ENCODE results near the gene CPSF3. TPM values are rescaled to one million over a fixed set of nuclear protein-coding genes. Genes with fewer than 3 reads are reported as not detected.

CPSF3 gene
- total RNA-seq, 4 donors from 2014 or later, result 20.5 to 48.5 (median 29.2) TPM

DNA sequence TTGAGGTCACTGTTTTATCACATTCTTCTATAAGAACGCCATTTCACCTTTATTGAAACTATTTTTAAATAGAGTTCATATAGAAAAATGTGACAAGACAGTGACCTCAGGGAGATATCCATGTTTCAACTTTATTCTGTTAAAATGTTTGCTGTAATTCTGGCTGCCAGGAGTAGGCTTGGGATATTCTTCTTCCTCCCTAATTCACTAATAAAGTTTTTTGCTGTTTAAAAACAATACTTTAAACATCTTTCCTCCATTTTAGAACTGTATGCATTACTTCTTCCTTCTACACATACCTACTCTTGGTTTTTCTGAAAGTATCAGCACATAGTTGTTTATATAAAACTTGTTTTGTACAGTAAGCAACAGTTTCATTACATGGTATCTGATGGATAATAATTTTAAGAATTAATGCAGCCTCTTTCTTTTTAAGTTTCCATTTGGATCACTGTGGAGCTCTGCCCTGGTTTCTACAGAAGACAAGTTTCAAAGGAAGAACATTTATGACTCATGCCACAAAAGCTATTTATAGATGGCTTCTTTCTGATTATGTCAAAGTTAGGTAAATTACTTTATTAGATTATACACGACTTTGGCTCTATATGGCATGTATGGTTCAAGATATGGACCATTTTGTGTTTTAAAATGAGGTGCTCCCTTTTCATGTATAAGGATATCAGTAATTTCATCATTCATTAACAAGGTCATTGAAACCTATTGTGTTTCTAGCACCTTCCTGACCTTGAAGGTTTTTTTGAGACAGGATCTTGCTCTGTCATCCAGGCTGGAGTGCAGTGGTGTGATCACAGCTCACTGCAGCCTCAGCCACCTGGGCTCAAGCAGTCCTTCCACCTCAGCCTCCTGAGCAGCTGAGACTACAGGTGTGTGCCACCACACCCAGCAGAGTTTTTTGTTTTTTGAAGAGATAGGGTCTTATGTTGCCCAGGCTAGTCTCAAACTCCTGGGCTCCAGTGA, 7.2 kb downstream of the CPSF3 start:
- peaks cover 1% of the 10 kb centered on the region for H3K4me1 ChIP-seq
- DNase-seq (ENCODE audit: low spot score in 2 of 2), result no peak
- H3K27ac ChIP-seq, result no peak overlapping the region
- no peak overlapping the region for H3K4me3 ChIP-seq
- 63% methylated on average over 2 of the region's 2 CpGs for WGBS
- peaks cover 65% of the 10 kb centered on the region for H3K36me3 ChIP-seq
- TF ChIP-seq POLR2AphosphoS5 (IDR thresholded peaks at IDR 0.05) (no peak), EP300 (IDR thresholded peaks at IDR 0.05) (no peak), POLR2A (IDR thresholded peaks at IDR 0.05) (no peak)
- TF ChIP-seq, protein P1, sequence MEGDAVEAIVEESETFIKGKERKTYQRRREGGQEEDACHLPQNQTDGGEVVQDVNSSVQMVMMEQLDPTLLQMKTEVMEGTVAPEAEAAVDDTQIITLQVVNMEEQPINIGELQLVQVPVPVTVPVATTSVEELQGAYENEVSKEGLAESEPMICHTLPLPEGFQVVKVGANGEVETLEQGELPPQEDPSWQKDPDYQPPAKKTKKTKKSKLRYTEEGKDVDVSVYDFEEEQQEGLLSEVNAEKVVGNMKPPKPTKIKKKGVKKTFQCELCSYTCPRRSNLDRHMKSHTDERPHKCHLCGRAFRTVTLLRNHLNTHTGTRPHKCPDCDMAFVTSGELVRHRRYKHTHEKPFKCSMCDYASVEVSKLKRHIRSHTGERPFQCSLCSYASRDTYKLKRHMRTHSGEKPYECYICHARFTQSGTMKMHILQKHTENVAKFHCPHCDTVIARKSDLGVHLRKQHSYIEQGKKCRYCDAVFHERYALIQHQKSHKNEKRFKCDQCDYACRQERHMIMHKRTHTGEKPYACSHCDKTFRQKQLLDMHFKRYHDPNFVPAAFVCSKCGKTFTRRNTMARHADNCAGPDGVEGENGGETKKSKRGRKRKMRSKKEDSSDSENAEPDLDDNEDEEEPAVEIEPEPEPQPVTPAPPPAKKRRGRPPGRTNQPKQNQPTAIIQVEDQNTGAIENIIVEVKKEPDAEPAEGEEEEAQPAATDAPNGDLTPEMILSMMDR (IDR thresholded peaks at IDR 0.05), result no peak
- no peaks in the 10 kb centered on the region for H3K9me3 ChIP-seq
- no peaks in the 10 kb centered on the region for H3K27me3 ChIP-seq

DNA sequence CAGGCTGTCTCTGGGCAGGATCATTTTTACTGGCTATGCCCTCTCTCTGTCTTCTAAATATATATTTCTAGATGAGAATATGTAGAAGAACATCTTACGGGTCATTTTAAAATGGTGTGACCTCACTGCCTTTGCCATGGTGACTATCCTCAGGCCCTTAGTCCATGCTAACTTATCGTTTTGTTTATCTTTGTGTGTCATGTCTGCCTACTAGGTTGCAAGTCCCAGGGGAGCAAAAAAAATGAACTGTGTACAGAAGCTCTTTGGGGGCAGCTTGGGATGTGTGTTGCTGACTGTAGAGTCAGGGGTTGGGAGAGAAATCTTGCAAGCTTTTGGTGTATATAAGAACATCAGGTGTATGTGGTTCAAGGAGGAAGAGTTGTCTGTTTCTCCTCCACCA, 11.0 kb downstream of the CPSF3 start:
- Histone ChIP-seq H3K4me1 (no peaks in the 10 kb centered on the region), H3K27me3 (no peaks in the 10 kb centered on the region), H3K36me3 (peaks cover 93% of the 10 kb centered on the region), H3K27ac (no peak overlapping the region), H3K9me3 (no peaks in the 10 kb centered on the region), H3K4me3 (no peak overlapping the region)
- 92% methylated on average over 2 of the region's 2 CpGs for WGBS
- TF ChIP-seq, protein P1 (IDR thresholded peaks at IDR 0.05), result no peak
- TF ChIP-seq POLR2AphosphoS5 (IDR thresholded peaks at IDR 0.05) (no peak), POLR2A (IDR thresholded peaks at IDR 0.05) (no peak), EP300 (IDR thresholded peaks at IDR 0.05) (no peak)
- DNase-seq (ENCODE audit: low spot score in 2 of 2), result no peak

DNA sequence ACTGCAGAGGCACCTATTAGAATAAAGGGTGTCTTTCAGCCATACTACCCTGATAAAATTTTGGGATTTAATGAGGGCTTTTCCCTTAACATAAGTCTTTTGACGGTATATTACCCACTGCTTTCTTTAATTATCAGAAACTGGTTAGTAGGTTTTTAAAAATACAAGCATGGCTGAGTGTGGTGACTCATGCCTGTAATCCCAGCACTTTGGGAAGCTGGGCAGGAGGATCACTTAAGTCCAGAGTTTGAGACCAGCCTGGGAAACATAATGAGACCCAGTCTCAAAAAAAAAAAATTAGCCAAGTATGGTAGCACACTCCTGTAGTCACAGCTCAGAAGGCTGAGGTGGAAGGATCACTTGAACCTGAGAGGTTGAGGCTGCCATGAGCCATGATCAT, 16.1 kb downstream of the CPSF3 start:
- DNase-seq (ENCODE audit: low spot score in 2 of 2), result no peak
- no peaks in the 10 kb centered on the region for H3K4me1 ChIP-seq
- TF ChIP-seq POLR2A (IDR thresholded peaks at IDR 0.05), result no peak
- TF ChIP-seq POLR2AphosphoS5 (IDR thresholded peaks at IDR 0.05), result no peak
- TF ChIP-seq, protein P1 (IDR thresholded peaks at IDR 0.05), result no peak
- no peak for TF ChIP-seq EP300 (IDR thresholded peaks at IDR 0.05)
- H3K36me3 ChIP-seq, result peaks cover 87% of the 10 kb centered on the region
- no peaks in the 10 kb centered on the region for H3K27me3 ChIP-seq
- no peak overlapping the region for H3K27ac ChIP-seq
- WGBS, result 97% methylated on average over 1 of the region's 1 CpG
- no peaks in the 10 kb centered on the region for H3K9me3 ChIP-seq
- no peak overlapping the region for H3K4me3 ChIP-seq

DNA sequence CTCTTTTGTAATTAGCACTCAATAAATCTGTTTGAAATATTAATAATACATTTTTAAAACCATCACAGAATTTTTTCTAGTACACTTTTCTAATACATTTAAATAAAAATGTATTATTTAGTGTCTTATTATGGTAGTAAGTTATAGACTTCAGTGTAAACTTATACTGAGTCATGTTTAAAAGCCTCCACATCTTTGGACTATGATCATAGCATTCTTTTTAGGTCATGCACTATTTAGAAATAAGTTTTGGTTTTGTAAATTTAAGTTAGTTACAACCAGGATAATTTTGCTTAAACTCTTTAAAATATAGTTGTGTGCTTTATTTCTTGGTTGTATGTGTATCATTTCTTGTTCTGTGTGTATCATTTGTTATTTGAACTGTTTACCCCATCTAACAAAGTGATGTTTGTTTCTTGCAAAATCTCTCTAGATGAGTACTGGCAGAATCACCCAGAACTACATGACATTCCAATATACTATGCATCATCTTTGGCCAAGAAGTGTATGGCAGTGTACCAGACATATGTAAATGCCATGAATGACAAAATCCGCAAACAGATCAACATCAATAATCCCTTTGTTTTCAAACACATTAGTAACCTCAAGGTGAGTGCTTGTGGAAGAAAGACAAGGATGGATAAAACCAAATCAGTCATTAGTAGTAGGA, 16.7 kb downstream of the CPSF3 start:
- no peak overlapping the region for H3K27ac ChIP-seq
- no peaks in the 10 kb centered on the region for H3K9me3 ChIP-seq
- TF ChIP-seq, protein P1 (IDR thresholded peaks at IDR 0.05), result no peak
- no peak for TF ChIP-seq EP300 (IDR thresholded peaks at IDR 0.05)
- no peak for TF ChIP-seq POLR2AphosphoS5 (IDR thresholded peaks at IDR 0.05)
- no peak for TF ChIP-seq POLR2A (IDR thresholded peaks at IDR 0.05)
- H3K36me3 ChIP-seq, result peaks cover 88% of the 10 kb centered on the region
- no peaks in the 10 kb centered on the region for H3K27me3 ChIP-seq
- DNase-seq (ENCODE audit: low spot score in 2 of 2), result no peak
- 70% methylated on average over 1 of the region's 1 CpG for WGBS
- H3K4me1 ChIP-seq, result no peaks in the 10 kb centered on the region
- H3K4me3 ChIP-seq, result no peak overlapping the region

DNA sequence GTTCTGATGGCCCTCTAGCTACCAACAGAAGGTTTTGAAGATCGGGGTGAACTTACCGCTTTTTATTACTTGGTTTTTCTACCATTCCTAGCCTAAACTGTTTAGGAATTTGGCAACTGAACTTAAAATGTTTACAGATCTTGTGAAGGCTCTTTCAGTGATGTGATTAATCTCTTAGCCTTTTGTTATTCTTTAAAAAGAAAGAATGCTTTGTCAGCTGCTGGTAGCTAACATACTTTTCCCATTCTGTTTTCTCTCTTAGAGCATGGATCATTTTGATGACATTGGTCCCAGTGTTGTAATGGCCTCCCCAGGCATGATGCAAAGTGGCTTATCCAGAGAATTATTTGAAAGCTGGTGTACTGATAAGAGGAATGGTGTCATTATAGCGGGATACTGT, 18.1 kb downstream of the CPSF3 start:
- no peak for DNase-seq (ENCODE audit: low spot score in 2 of 2)
- no peaks in the 10 kb centered on the region for H3K27me3 ChIP-seq
- WGBS, result 88% methylated on average over 3 of the region's 3 CpGs
- no peak overlapping the region for H3K27ac ChIP-seq
- H3K4me3 ChIP-seq, result no peak overlapping the region
- no peaks in the 10 kb centered on the region for H3K9me3 ChIP-seq
- no peak for TF ChIP-seq EP300 (IDR thresholded peaks at IDR 0.05)
- TF ChIP-seq POLR2AphosphoS5 (IDR thresholded peaks at IDR 0.05), result no peak
- TF ChIP-seq, protein P1 (IDR thresholded peaks at IDR 0.05), result no peak
- no peak for TF ChIP-seq POLR2A (IDR thresholded peaks at IDR 0.05)
- H3K4me1 ChIP-seq, result no peaks in the 10 kb centered on the region
- H3K36me3 ChIP-seq, result peaks cover 84% of the 10 kb centered on the region

All from suprapubic skin (tissue), 4 donors.